ENCODE measurements around the gene ZNF362.
"Not testable (repeated sequence)": the region's sequence is repeated elsewhere in the genome, so short reads cannot be mapped to it uniquely, and the experiment has no call there.

The ZNF362 gene

DNA sequence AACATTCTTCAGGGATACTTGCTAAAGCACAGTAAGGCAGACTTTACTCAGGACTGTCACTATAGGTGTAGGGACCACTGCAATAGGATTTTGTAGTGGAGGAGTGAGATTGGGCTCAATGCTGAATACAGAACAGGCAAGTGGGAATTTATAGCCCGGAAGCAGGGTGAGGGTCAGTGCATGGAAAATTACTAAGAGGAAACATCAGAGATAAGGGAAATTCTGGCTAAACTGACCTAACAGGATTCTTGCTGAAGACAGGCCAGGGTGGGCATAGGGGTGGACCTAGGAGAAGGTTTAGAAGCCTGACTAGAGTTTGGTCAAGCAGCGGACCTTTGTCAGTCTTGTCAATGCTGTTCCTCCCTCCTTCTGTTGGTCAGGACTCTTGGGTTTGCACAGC, 20.8 kb upstream of the ZNF362 start:
- TF ChIP-seq CTCF (IDR thresholded peaks at IDR 0.05; ENCODE audit: insufficient read depth, low read depth, low read length, missing control alignments) = no peak
- H3K4me3 ChIP-seq (ENCODE audit: low read depth, low read length) = no peak overlapping the region
- no peak for DNase-seq (ENCODE audit: low read depth)

DNA sequence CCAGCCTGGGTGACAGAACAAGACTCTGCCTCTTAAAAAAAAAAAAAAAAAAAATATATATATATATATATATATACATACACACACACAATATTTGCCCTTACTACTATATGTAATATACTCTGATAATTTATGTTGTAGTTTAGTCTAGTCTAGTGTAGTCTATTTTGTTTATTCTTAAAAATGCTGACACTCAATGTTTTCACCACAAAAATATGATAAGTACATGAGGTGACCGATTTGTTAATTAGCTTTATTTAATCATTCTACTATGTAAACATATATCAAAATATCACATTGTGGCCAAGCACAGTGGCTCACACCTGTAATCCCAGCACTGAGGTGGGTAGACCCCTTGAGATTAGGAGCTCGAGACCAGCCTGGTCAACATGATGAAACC, 19.8 kb upstream of the ZNF362 start:
- no peak for DNase-seq (ENCODE audit: low read depth)
- TF ChIP-seq CTCF (IDR thresholded peaks at IDR 0.05; ENCODE audit: insufficient read depth, low read depth, low read length, missing control alignments) = no peak
- no peak overlapping the region for H3K4me3 ChIP-seq (ENCODE audit: low read depth, low read length)

- peak; percentile 63 for DNase-seq (ENCODE audit: low read depth)
- no peak overlapping the region for H3K4me3 ChIP-seq (ENCODE audit: low read depth, low read length)
- TF ChIP-seq CTCF (IDR thresholded peaks at IDR 0.05; ENCODE audit: insufficient read depth, low read depth, low read length, missing control alignments) = no peak
These were observed 18.7 kb upstream of the ZNF362 start for GRCh38 chr1:33237579-33237978.

- H3K4me3 ChIP-seq (ENCODE audit: low read depth, low read length) = not testable (repeated sequence)
- peak; percentile 23 for DNase-seq (ENCODE audit: low read depth)
These were observed 18.0 kb upstream of the ZNF362 start for GRCh38 chr1:33238194-33238724.

GRCh38 chr1:33239410-33239809, 16.9 kb upstream of the ZNF362 start:
- not testable (repeated sequence) for H3K4me3 ChIP-seq (ENCODE audit: low read depth, low read length); DNase-seq (ENCODE audit: low read depth)

DNA sequence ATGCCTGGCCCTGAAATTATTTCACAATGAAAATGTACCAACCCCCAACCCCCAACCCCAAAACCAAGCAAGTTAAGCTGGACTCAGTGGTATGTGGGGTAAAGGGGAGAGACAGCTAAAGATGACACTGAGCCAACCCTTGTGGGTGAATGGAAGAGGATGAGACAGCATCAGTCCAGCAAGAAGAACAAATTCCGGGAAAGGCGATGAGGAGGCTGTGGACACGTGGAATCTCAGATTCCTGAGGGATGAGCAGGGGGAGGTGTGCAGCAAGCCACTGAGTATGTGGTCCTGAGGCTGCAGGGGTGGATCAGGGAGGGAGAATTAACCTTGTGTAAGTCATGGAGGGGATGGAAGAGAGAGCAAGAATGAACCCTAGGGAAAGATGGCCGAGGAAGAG, 14.4 kb upstream of the ZNF362 start:
- TF ChIP-seq CTCF (IDR thresholded peaks at IDR 0.05; ENCODE audit: insufficient read depth, low read depth, low read length, missing control alignments) = no peak
- H3K4me3 ChIP-seq (ENCODE audit: low read depth, low read length) = no peak overlapping the region
- DNase-seq (ENCODE audit: low read depth) = no peak

GRCh38 chr1:33242652-33243051, 13.6 kb upstream of the ZNF362 start:
- DNase-seq (ENCODE audit: low read depth) = no peak
- TF ChIP-seq CTCF (IDR thresholded peaks at IDR 0.05; ENCODE audit: insufficient read depth, low read depth, low read length, missing control alignments) = no peak
- no peak overlapping the region for H3K4me3 ChIP-seq (ENCODE audit: low read depth, low read length)

GRCh38 chr1:33244143-33244808, 12.0 kb upstream of the ZNF362 start:
- H3K4me3 ChIP-seq (ENCODE audit: low read depth, low read length) = no peak overlapping the region
- no peak for DNase-seq (ENCODE audit: low read depth)
- no peak for TF ChIP-seq CTCF (IDR thresholded peaks at IDR 0.05; ENCODE audit: insufficient read depth, low read depth, low read length, missing control alignments)

Data from GM12865 (cell line).